ENCODE results near the gene FRZB.

- TF ChIP-seq SUZ12 (IDR thresholded peaks at IDR 0.05; ENCODE audit: extremely low read depth, insufficient read depth, insufficient read length) (no peak), YY1 (IDR thresholded peaks at IDR 0.05; ENCODE audit: insufficient read depth, insufficient read length) (no peak), ZNF274 (IDR thresholded peaks at IDR 0.05; ENCODE audit: low read depth, low read length) (no peak)
Observed at GRCh38 chr2:182814380-182814779, 52.1 kb downstream of the FRZB start.

All from NT2/D1 (cell line).